Panc1 (cell line): ENCODE data around the gene TRAM2.

Source experiments
- POLR2AphosphoS5 ChIP-seq: IDR thresholded peaks from 2 replicates; pipeline ENCODE4 v1.6.1; 2012; ENCODE audit warnings: mild to moderate bottlenecking, low read depth, low read length, moderate library complexity
- REST ChIP-seq, 2 experiments: IDR thresholded peaks; 2 replicates each; pipeline ENCODE4 v1.6.1; 2011 to 2012; ENCODE audit warnings: low read depth in 2 of 2, control low read depth in 1 of 2, low read length in 1 of 2, mild to moderate bottlenecking in 1 of 2, moderate library complexity in 1 of 2; ENCODE audit not compliant: insufficient read depth in 1 of 2
- SIN3A ChIP-seq: IDR thresholded peaks from 2 replicates; pipeline ENCODE4 v1.6.1; 2012; ENCODE audit warnings: low read depth, mild to moderate bottlenecking, low read length, moderate library complexity, borderline replicate concordance; ENCODE audit not compliant: insufficient read depth
- TCF7L2 ChIP-seq: IDR thresholded peaks from 2 replicates; pipeline ENCODE4 v1.6.1; 2011; ENCODE audit warnings: mild to moderate bottlenecking, low read depth, low read length, inconsistent platforms
- TF ChIP-seq, protein P1 (sequence below): fragments of 450-650 bp; IDR thresholded peaks from 2 replicates; pipeline ENCODE4 v1.5.1; 2017; ENCODE audit warnings: mild to moderate bottlenecking

DNA sequence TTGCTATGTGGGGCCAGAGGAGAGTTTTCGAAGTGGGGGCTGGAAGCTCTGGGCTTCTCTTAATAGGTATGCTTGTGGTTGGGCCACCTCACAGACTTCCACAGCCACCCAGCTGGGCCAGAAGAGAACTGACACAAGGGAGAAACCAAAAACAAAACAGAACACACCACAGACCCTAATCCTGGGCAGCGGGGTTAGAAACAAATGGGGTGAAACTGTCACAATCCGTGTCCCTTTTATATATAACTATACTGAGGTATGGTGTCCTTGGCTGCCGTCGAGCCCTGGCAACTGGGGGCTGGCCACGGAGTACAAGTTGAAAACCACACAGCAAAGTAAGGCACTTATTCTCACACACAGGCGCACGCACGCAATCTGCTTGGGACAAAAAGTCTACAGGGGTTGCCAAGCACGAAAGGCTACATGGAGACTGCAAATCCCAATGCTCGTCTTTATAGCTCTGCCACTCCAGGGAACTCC lies 78.3 kb downstream of the TRAM2 start:
- TF ChIP-seq, protein P1, sequence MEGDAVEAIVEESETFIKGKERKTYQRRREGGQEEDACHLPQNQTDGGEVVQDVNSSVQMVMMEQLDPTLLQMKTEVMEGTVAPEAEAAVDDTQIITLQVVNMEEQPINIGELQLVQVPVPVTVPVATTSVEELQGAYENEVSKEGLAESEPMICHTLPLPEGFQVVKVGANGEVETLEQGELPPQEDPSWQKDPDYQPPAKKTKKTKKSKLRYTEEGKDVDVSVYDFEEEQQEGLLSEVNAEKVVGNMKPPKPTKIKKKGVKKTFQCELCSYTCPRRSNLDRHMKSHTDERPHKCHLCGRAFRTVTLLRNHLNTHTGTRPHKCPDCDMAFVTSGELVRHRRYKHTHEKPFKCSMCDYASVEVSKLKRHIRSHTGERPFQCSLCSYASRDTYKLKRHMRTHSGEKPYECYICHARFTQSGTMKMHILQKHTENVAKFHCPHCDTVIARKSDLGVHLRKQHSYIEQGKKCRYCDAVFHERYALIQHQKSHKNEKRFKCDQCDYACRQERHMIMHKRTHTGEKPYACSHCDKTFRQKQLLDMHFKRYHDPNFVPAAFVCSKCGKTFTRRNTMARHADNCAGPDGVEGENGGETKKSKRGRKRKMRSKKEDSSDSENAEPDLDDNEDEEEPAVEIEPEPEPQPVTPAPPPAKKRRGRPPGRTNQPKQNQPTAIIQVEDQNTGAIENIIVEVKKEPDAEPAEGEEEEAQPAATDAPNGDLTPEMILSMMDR, result no peak
- no peak for TF ChIP-seq REST (IDR thresholded peaks at IDR 0.05; ENCODE audit: insufficient read depth in 1 of 2, low read depth in 2 of 2, low read length in 1 of 2)
- TF ChIP-seq POLR2AphosphoS5, result no peak
- TF ChIP-seq SIN3A, result no peak
- TF ChIP-seq TCF7L2, result no peak
